ENCODE data around the gene KIF17.

The KIF17 gene

GRCh38 chr1:20626098-20626427, 91.7 kb downstream of the KIF17 start:
- peaks cover 4% of the 10 kb centered on the region for H3K27me3 Mint-ChIP-seq (ENCODE audit: low read depth)
- no peak overlapping the region for H3K27ac Mint-ChIP-seq
- no peaks in the 10 kb centered on the region for H3K36me3 Mint-ChIP-seq (ENCODE audit: low read depth)
- H3K9me3 Mint-ChIP-seq: no peaks in the 10 kb centered on the region
- no peak overlapping the region for H3K4me3 Mint-ChIP-seq
- peaks cover 15% of the 10 kb centered on the region for H3K4me1 Mint-ChIP-seq
- no peak for TF ChIP-seq CTCF (IDR thresholded peaks at IDR 0.05; ENCODE audit: unreplicated experiment in 3 of 3)

- Mint-ChIP-seq H3K9me3 (no peaks in the 10 kb centered on the region), H3K27ac (no peak overlapping the region), H3K4me3 (no peak overlapping the region), H3K27me3 (ENCODE audit: low read depth) (peaks cover 4% of the 10 kb centered on the region), H3K36me3 (ENCODE audit: low read depth) (no peaks in the 10 kb centered on the region), H3K4me1 (peaks cover 8% of the 10 kb centered on the region)
- no peak for TF ChIP-seq CTCF (IDR thresholded peaks at IDR 0.05; ENCODE audit: unreplicated experiment in 3 of 3)
Measured at GRCh38 chr1:20625176-20626097, 92.4 kb downstream of the KIF17 start.

- Mint-ChIP-seq H3K27ac (no peak overlapping the region), H3K4me3 (no peak overlapping the region), H3K4me1 (peaks cover 6% of the 10 kb centered on the region), H3K9me3 (no peaks in the 10 kb centered on the region), H3K36me3 (ENCODE audit: low read depth) (no peaks in the 10 kb centered on the region), H3K27me3 (ENCODE audit: low read depth) (peaks cover 4% of the 10 kb centered on the region)
- TF ChIP-seq CTCF (IDR thresholded peaks at IDR 0.05; ENCODE audit: unreplicated experiment in 3 of 3): no peak
Measured at GRCh38 chr1:20624709-20625108, 93.1 kb downstream of the KIF17 start.

- no peak overlapping the region for H3K27ac Mint-ChIP-seq
- H3K4me3 Mint-ChIP-seq: no peak overlapping the region
- H3K9me3 Mint-ChIP-seq: no peaks in the 10 kb centered on the region
- no peaks in the 10 kb centered on the region for H3K36me3 Mint-ChIP-seq (ENCODE audit: low read depth)
- TF ChIP-seq CTCF (IDR thresholded peaks at IDR 0.05; ENCODE audit: unreplicated experiment in 3 of 3): no peak
- peaks cover 9% of the 10 kb centered on the region for H3K4me1 Mint-ChIP-seq
- peaks cover 4% of the 10 kb centered on the region for H3K27me3 Mint-ChIP-seq (ENCODE audit: low read depth)
Measured at GRCh38 chr1:20621012-20621411, 96.8 kb downstream of the KIF17 start.

GRCh38 chr1:20619999-20620398, 97.8 kb downstream of the KIF17 start:
- H3K27ac Mint-ChIP-seq: no peak overlapping the region
- no peaks in the 10 kb centered on the region for H3K9me3 Mint-ChIP-seq
- peaks cover 11% of the 10 kb centered on the region for H3K4me1 Mint-ChIP-seq
- no peak for TF ChIP-seq CTCF (IDR thresholded peaks at IDR 0.05; ENCODE audit: unreplicated experiment in 3 of 3)
- no peaks in the 10 kb centered on the region for H3K36me3 Mint-ChIP-seq (ENCODE audit: low read depth)
- peaks cover 3% of the 10 kb centered on the region for H3K27me3 Mint-ChIP-seq (ENCODE audit: low read depth)
- no peak overlapping the region for H3K4me3 Mint-ChIP-seq

GRCh38 chr1:20618550-20618949, 99.3 kb downstream of the KIF17 start:
- H3K27ac Mint-ChIP-seq: no peak overlapping the region
- no peaks in the 10 kb centered on the region for H3K9me3 Mint-ChIP-seq
- H3K4me3 Mint-ChIP-seq: no peak overlapping the region
- peaks cover 16% of the 10 kb centered on the region for H3K4me1 Mint-ChIP-seq
- no peak for TF ChIP-seq CTCF (IDR thresholded peaks at IDR 0.05; ENCODE audit: unreplicated experiment in 3 of 3)
- no peaks in the 10 kb centered on the region for H3K36me3 Mint-ChIP-seq (ENCODE audit: low read depth)
- H3K27me3 Mint-ChIP-seq (ENCODE audit: low read depth): peaks cover 3% of the 10 kb centered on the region
